Heart right ventricle (tissue), 16 donors: ENCODE results near the gene ARID3C. TPM values are rescaled to one million over a fixed set of nuclear protein-coding genes. Genes with fewer than 3 reads are reported as not detected.

Experiments used
- ATAC-seq, 8 donors: fragments of 200-7000 bp; cut with Tn5 transposase; one replicate each; pipeline ENCODE4 v1.9.1; 2020; ENCODE audit warnings: mild to moderate bottlenecking in 8 of 8, moderate library complexity in 8 of 8, moderate number of reproducible peaks in 1 of 8
- DNase-seq, 2 donors: peaks; one replicate each; pipeline ENCODE4 v3.0.0-alpha.2; 2020
- H3K27ac ChIP-seq, 10 donors: fragments of 200-600 bp; sonication (generic) in 2 of 10; one replicate each; pipeline versions ENCODE4 v1.5.0 to v1.8.0; 2020 to 2022; ENCODE audit warnings: mild to moderate bottlenecking in 3 of 10
- H3K27me3 ChIP-seq, 7 donors: fragments of 200-600 bp; one replicate each; pipeline ENCODE4 v1.8.0; 2021 to 2022; ENCODE audit warnings: mild to moderate bottlenecking in 2 of 7
- H3K36me3 ChIP-seq, 9 donors: fragments of 200-600 bp; sonication (generic) in 1 of 9; one replicate each; pipeline versions ENCODE4 v1.5.0 to v1.8.0; 2020 to 2022; ENCODE audit warnings: mild to moderate bottlenecking in 2 of 9
- H3K4me1 ChIP-seq, 9 donors: fragments of 200-600 bp; sonication (generic) in 1 of 9; one replicate each; pipeline versions ENCODE4 v1.5.0 to v1.8.0; 2020 to 2022; ENCODE audit warnings: mild to moderate bottlenecking in 4 of 9
- H3K4me3 ChIP-seq, 10 donors: fragments of 200-600 bp; sonication (generic) in 2 of 10; one replicate each; pipeline versions ENCODE4 v1.5.0 to v1.8.0; 2020 to 2022; ENCODE audit warnings: mild to moderate bottlenecking in 7 of 10, moderate library complexity in 2 of 10
- H3K9me3 ChIP-seq, 11 donors: fragments of 200-600 bp in 10 of 11; sonication (generic) in 2 of 11; one replicate each; pipeline versions ENCODE4 v1.5.0 to v1.8.0; 2013 to 2022; ENCODE audit warnings: mild to moderate bottlenecking in 2 of 11, control low read depth in 1 of 11, moderate library complexity in 1 of 11
- CTCF ChIP-seq, 9 donors: fragments of 200-600 bp; sonication (generic) in 2 of 9; IDR thresholded peaks; one replicate each; pipeline versions ENCODE4 v1.5.0 to v1.8.0; 2021 to 2022; ENCODE audit warnings: antibody characterized with exemption in 9 of 9, mild to moderate bottlenecking in 5 of 9, moderate library complexity in 1 of 9
- WGBS, 2 donors: extraction: QIAGEN DNeasy Blood & Tissue Kit; methylation state at CpG; one replicate each; pipeline ENCODE4 v1.1.7; 2013; ENCODE audit warnings: inconsistent platforms in 1 of 2; 5-methylcytosine and 5-hydroxymethylcytosine counted together
- intact Hi-C, 10 donors: fragments of 100-400 bp; cut with DNase I; formaldehyde crosslinking; loops; one replicate each; pipeline versions ENCODE4 v1.11.1 to v1.14.2; 2022
- polyA plus RNA-seq, 2 donors: library from polyadenylated mRNA; stranded (reverse); fragments of 200-250 nt; gene quantifications; one replicate each; pipeline ENCODE4 v1.2.3, GENCODE V29; 2013
- total RNA-seq, 10 donors: library from RNA; stranded (reverse); fragmentation: NEBNext Ultra II Directional in 3 of 10; extraction: Animal tissue kit (Norgen Biotek cat#: 25700) in 3 of 10; gene quantifications; one replicate each; pipeline versions ENCODE4 v1.2.1 to v1.2.4, GENCODE V29; 2021 to 2023
- donor health status: Arrhythmogenic right ventricular cardiomyopathy.
- donor health status: ischemic (EF 13 %, LVEDD 7.1; RV severe dilation, severe dysfunction).
- donor health status: healthy with polysubstance abuse.
- donor health status: DM: no; HTN: yes; CAD: no.
- donor health status: DM: no; HTN: no; CAD: no.
- donor health status: ischemic (EF 25% LVEDD 6.9; RV normal size, moderate dysfunction).
- donor health status: ischemic (EF 25% LVEDD 5.7; RV mildly dilated, moderate dysfunction).
- donor health status: healthy.
- donor health status: DM: yes; HTN: yes; CAD: no.
- donor health status: Ischemic cardiomyopathy.
- donor health status: ischemic (EF 35%, LVEDD 5.7; RV mildly dilated, moderate dysfunction).
- donor health status: nonischemic (EF 11% LVEDD 7.7; RV severe dilation, severe dysfunction).
- donor health status: DM: yes; HTN: yes; CAD: no.
- donor health status: PGD.
- donor health status: ischemic (EF 29% LVEDD 5.4; RV normal size, mild dysfunction).
- donor health status: nonischemic (EF 23%, LVEDD 6.1; RV moderate dilation, normal function).

Gene ARID3C
- total and polyA plus RNA-seq, 12 donors, result not detected

- Histone ChIP-seq H3K4me3 (no peak overlapping the region), H3K27ac (no peak overlapping the region), H3K27me3 (no peaks in the 10 kb centered on the region), H3K36me3 (peaks cover 0 to 56% (median 12%) of the 10 kb centered on the region in 9 donors), H3K9me3 (no peaks in the 10 kb centered on the region), H3K4me1 (peaks cover 2 to 40% (median 35%) of the 10 kb centered on the region in 9 donors)
- intact Hi-C loops, result loop anchor here in 1 of 10 donors (2.0 kb wide), 1 partner anchor 18 kb away; no protein-coding TSS in a partner anchor
- DNase-seq (no peak), ATAC-seq (no peak)
- no peak for TF ChIP-seq CTCF (IDR thresholded peaks at IDR 0.05)
- 91 to 94% methylated on average over 2 of the region's 2 CpGs for WGBS, 2 donors
These were observed 13.7 kb downstream of the ARID3C start for GRCh38 chr9:34615132-34615531.

- ATAC-seq (peak; percentile 45 to 84 (median 72)), DNase-seq (peak; percentile 71 to 83)
- Histone ChIP-seq H3K27me3 (no peaks in the 10 kb centered on the region), H3K9me3 (no peaks in the 10 kb centered on the region), H3K36me3 (peaks cover 0 to 47% (median 12%) of the 10 kb centered on the region in 9 donors), H3K4me3 (peak overlapping the region; percentile 34 to 86 (median 79)), H3K27ac (peak overlapping the region in 9 of 10 donors; percentile 71 to 98 (median 92)), H3K4me1 (peaks cover 2 to 31% (median 25%) of the 10 kb centered on the region in 9 donors)
- 3% methylated on average over 15 of the region's 15 CpGs for WGBS, 2 donors
- intact Hi-C loops, result loop anchor here in 6 of 10 donors (1.0 to 5.0 kb wide), 6 partner anchors 7 to 281 kb away; partner anchors contain the start of gene DCTN3 (in 1 of the 6)
- TF ChIP-seq CTCF (IDR thresholded peaks at IDR 0.05), result peak; percentile 79 to 94 (median 87)
These were observed 16.0 kb downstream of the ARID3C start for GRCh38 chr9:34612788-34613390.

- H3K9me3 ChIP-seq, result no peaks in the 10 kb centered on the region
- 1% methylated on average over 73 to 77 of the region's 77 CpGs for WGBS, 2 donors
- intact Hi-C loops, result loop anchor here in 6 of 10 donors (1.0 to 5.0 kb wide), 6 partner anchors 8 to 280 kb away; partner anchors contain the start of gene DCTN3 (in 1 of the 6)
- peak; percentile 95 to 99 (median 97) for ATAC-seq
- H3K27ac ChIP-seq, result peak within 1 kb of the TSS; percentile 71 to 98 (median 92)
- no peak for TF ChIP-seq CTCF (IDR thresholded peaks at IDR 0.05)
- H3K27me3 ChIP-seq, result no peaks in the 10 kb centered on the region
- peaks cover 0 to 39% (median 8%) of the 10 kb centered on the region in 9 donors for H3K36me3 ChIP-seq
- peaks cover 2 to 31% (median 25%) of the 10 kb centered on the region in 9 donors for H3K4me1 ChIP-seq
- H3K4me3 ChIP-seq, result peak within 1 kb of the TSS; percentile 34 to 86 (median 79)
- peak; percentile 88 to 93 for DNase-seq
These were observed 16.8 kb downstream of the ARID3C start, which contains the start of gene RPP25L for GRCh38 chr9:34611811-34612787. Gene RPP25L (minus strand): TSS chr9:34612097. CDS start chr9:34611296, 801 bp downstream.
